Activated CD4-positive, CD25-positive, alpha-beta regulatory T cell treated with anti-CD3 and anti-CD28 coated beads, Interleukin-2, amount 50 U/mL, for 24 hours (primary cell): ENCODE data around the gene LPAR2.

ENCODE experiments used
- ATAC-seq, 2 donors: fragments of 150-1000 bp; cut with Tn5 transposase; one replicate each; pipeline ENCODE4 v1.10.0; 2021; ENCODE audit warnings: mild to moderate bottlenecking in 1 of 2, moderate library complexity in 1 of 2

The LPAR2 gene

GRCh38 chr19:19652482-19653295 lies 24.7 kb upstream of the LPAR2 start:
- no peak for ATAC-seq

GRCh38 chr19:19651076-19651475 lies 23.1 kb upstream of the LPAR2 start:
- ATAC-seq, result no peak

GRCh38 chr19:19650331-19650730 lies 22.3 kb upstream of the LPAR2 start:
- no peak for ATAC-seq

GRCh38 chr19:19649580-19649995 lies 21.6 kb upstream of the LPAR2 start:
- no peak for ATAC-seq

- no peak for ATAC-seq
These were observed 21.1 kb upstream of the LPAR2 start for GRCh38 chr19:19649155-19649554.

- no peak for ATAC-seq
These were observed 19.2 kb upstream of the LPAR2 start for GRCh38 chr19:19647037-19647835.

- ATAC-seq, result no peak
These were observed 17.3 kb upstream of the LPAR2 start for GRCh38 chr19:19645233-19645870.

GRCh38 chr19:19644054-19644388 lies 16.0 kb upstream of the LPAR2 start:
- no peak for ATAC-seq

- ATAC-seq, result peak; percentile 88 to 89
These were observed 15.4 kb upstream of the LPAR2 start, which contains the start of gene GMIP for GRCh38 chr19:19643158-19644053. Gene GMIP, minus strand, starts transcription at chr19:19643657. Its CDS starts 128 bp downstream, at chr19:19643529.

- peak; percentile 44 to 51 for ATAC-seq
These were observed 14.6 kb upstream of the LPAR2 start for GRCh38 chr19:19642506-19643157.

- no peak for ATAC-seq
These were observed 9.7 kb upstream of the LPAR2 start for GRCh38 chr19:19637523-19638251.

GRCh38 chr19:19637186-19637522 lies 9.1 kb upstream of the LPAR2 start:
- no peak for ATAC-seq

GRCh38 chr19:19636573-19637185 lies 8.7 kb upstream of the LPAR2 start:
- no peak for ATAC-seq

- no peak for ATAC-seq
These were observed 7.3 kb upstream of the LPAR2 start for GRCh38 chr19:19635313-19635702.

- no peak for ATAC-seq
These were observed 6.7 kb upstream of the LPAR2 start for GRCh38 chr19:19634516-19635312.

GRCh38 chr19:19633711-19634515 lies 5.9 kb upstream of the LPAR2 start:
- ATAC-seq, result no peak

GRCh38 chr19:19632661-19633060 lies 4.6 kb upstream of the LPAR2 start:
- ATAC-seq, result no peak

- ATAC-seq, result no peak
These were observed 3.3 kb upstream of the LPAR2 start for GRCh38 chr19:19631346-19631745.

- no peak for ATAC-seq
These were observed 2.4 kb upstream of the LPAR2 start for GRCh38 chr19:19630426-19630825.
